ENCODE data around the gene AMN.

AMN gene

GRCh38 chr14:102909911-102910310 is 12.6 kb upstream of the AMN start:
- H3K27me3 ChIP-seq (ENCODE audit: control insufficient read depth, insufficient read depth, low read length): no peaks in the 10 kb centered on the region
- no peak overlapping the region for H3K9ac ChIP-seq (ENCODE audit: low read length)

GRCh38 chr14:102910442-102910841 is 12.0 kb upstream of the AMN start:
- Histone ChIP-seq H3K27me3 (ENCODE audit: control insufficient read depth, insufficient read depth, low read length) (no peaks in the 10 kb centered on the region), H3K27ac (ENCODE audit: low read depth, low read length) (no peak overlapping the region), H3K4me3 (ENCODE audit: low read length) (no peak overlapping the region), H3K4me1 (ENCODE audit: control insufficient read depth, insufficient read depth, low read length) (no peaks in the 10 kb centered on the region), H3K36me3 (ENCODE audit: control insufficient read depth, insufficient read depth, low read length) (peaks cover 3% of the 10 kb centered on the region), H3K9ac (ENCODE audit: low read length) (no peak overlapping the region)

More at GRCh38 chr14:102909911-102910310, 12.6 kb upstream of the AMN start:
- H3K36me3 ChIP-seq (ENCODE audit: control insufficient read depth, insufficient read depth, low read length): peaks cover 6% of the 10 kb centered on the region
- H3K27ac ChIP-seq (ENCODE audit: low read depth, low read length): no peak overlapping the region
- H3K4me3 ChIP-seq (ENCODE audit: low read length): no peak overlapping the region
- H3K4me1 ChIP-seq (ENCODE audit: control insufficient read depth, insufficient read depth, low read length): no peaks in the 10 kb centered on the region

GRCh38 chr14:102911541-102911951 is 10.9 kb upstream of the AMN start:
- Histone ChIP-seq H3K36me3 (ENCODE audit: control insufficient read depth, insufficient read depth, low read length) (peaks cover 3% of the 10 kb centered on the region), H3K4me1 (ENCODE audit: control insufficient read depth, insufficient read depth, low read length) (no peaks in the 10 kb centered on the region)

GRCh38 chr14:102911991-102912761 is 10.3 kb upstream of the AMN start:
- Histone ChIP-seq H3K4me1 (ENCODE audit: control insufficient read depth, insufficient read depth, low read length) (no peaks in the 10 kb centered on the region), H3K4me3 (ENCODE audit: low read length) (no peak overlapping the region), H3K9ac (ENCODE audit: low read length) (no peak overlapping the region), H3K27me3 (ENCODE audit: control insufficient read depth, insufficient read depth, low read length) (no peaks in the 10 kb centered on the region), H3K36me3 (ENCODE audit: control insufficient read depth, insufficient read depth, low read length) (no peaks in the 10 kb centered on the region), H3K27ac (ENCODE audit: low read depth, low read length) (no peak overlapping the region)

More at GRCh38 chr14:102911541-102911951, 10.9 kb upstream of the AMN start:
- Histone ChIP-seq H3K4me3 (ENCODE audit: low read length) (no peak overlapping the region), H3K27me3 (ENCODE audit: control insufficient read depth, insufficient read depth, low read length) (no peaks in the 10 kb centered on the region), H3K9ac (ENCODE audit: low read length) (no peak overlapping the region), H3K27ac (ENCODE audit: low read depth, low read length) (no peak overlapping the region)

- Histone ChIP-seq H3K9ac (ENCODE audit: low read length) (no peak overlapping the region), H3K4me1 (ENCODE audit: control insufficient read depth, insufficient read depth, low read length) (no peaks in the 10 kb centered on the region), H3K4me3 (ENCODE audit: low read length) (no peak overlapping the region), H3K27me3 (ENCODE audit: control insufficient read depth, insufficient read depth, low read length) (no peaks in the 10 kb centered on the region), H3K36me3 (ENCODE audit: control insufficient read depth, insufficient read depth, low read length) (no peaks in the 10 kb centered on the region), H3K27ac (ENCODE audit: low read depth, low read length) (no peak overlapping the region)
Measured at GRCh38 chr14:102913341-102914211, 8.9 kb upstream of the AMN start.

GRCh38 chr14:102914474-102915291 is 7.8 kb upstream of the AMN start:
- Histone ChIP-seq H3K4me1 (ENCODE audit: control insufficient read depth, insufficient read depth, low read length) (no peaks in the 10 kb centered on the region), H3K4me3 (ENCODE audit: low read length) (no peak overlapping the region), H3K36me3 (ENCODE audit: control insufficient read depth, insufficient read depth, low read length) (no peaks in the 10 kb centered on the region), H3K27ac (ENCODE audit: low read depth, low read length) (no peak overlapping the region), H3K27me3 (ENCODE audit: control insufficient read depth, insufficient read depth, low read length) (no peaks in the 10 kb centered on the region), H3K9ac (ENCODE audit: low read length) (no peak overlapping the region)

GRCh38 chr14:102915292-102916110 is 7.0 kb upstream of the AMN start:
- H3K4me3 ChIP-seq (ENCODE audit: low read length): no peak overlapping the region
- no peak overlapping the region for H3K27ac ChIP-seq (ENCODE audit: low read depth, low read length)
- no peak overlapping the region for H3K9ac ChIP-seq (ENCODE audit: low read length)
- no peaks in the 10 kb centered on the region for H3K4me1 ChIP-seq (ENCODE audit: control insufficient read depth, insufficient read depth, low read length)
- H3K27me3 ChIP-seq (ENCODE audit: control insufficient read depth, insufficient read depth, low read length): no peaks in the 10 kb centered on the region
- no peaks in the 10 kb centered on the region for H3K36me3 ChIP-seq (ENCODE audit: control insufficient read depth, insufficient read depth, low read length)

GRCh38 chr14:102916347-102917055 is 6.0 kb upstream of the AMN start:
- Histone ChIP-seq H3K4me1 (ENCODE audit: control insufficient read depth, insufficient read depth, low read length) (no peaks in the 10 kb centered on the region), H3K27me3 (ENCODE audit: control insufficient read depth, insufficient read depth, low read length) (no peaks in the 10 kb centered on the region), H3K36me3 (ENCODE audit: control insufficient read depth, insufficient read depth, low read length) (no peaks in the 10 kb centered on the region), H3K27ac (ENCODE audit: low read depth, low read length) (no peak overlapping the region), H3K4me3 (ENCODE audit: low read length) (no peak overlapping the region), H3K9ac (ENCODE audit: low read length) (no peak overlapping the region)

- H3K4me3 ChIP-seq (ENCODE audit: low read length): no peak overlapping the region
- H3K4me1 ChIP-seq (ENCODE audit: control insufficient read depth, insufficient read depth, low read length): no peaks in the 10 kb centered on the region
- H3K36me3 ChIP-seq (ENCODE audit: control insufficient read depth, insufficient read depth, low read length): no peaks in the 10 kb centered on the region
- H3K27me3 ChIP-seq (ENCODE audit: control insufficient read depth, insufficient read depth, low read length): peaks cover 2% of the 10 kb centered on the region
- no peak overlapping the region for H3K27ac ChIP-seq (ENCODE audit: low read depth, low read length)
- no peak overlapping the region for H3K9ac ChIP-seq (ENCODE audit: low read length)
Measured at GRCh38 chr14:102917056-102917385, 5.4 kb upstream of the AMN start.

- no peak overlapping the region for H3K27ac ChIP-seq (ENCODE audit: low read depth, low read length)
- no peak overlapping the region for H3K4me3 ChIP-seq (ENCODE audit: low read length)
- H3K9ac ChIP-seq (ENCODE audit: low read length): no peak overlapping the region
- no peaks in the 10 kb centered on the region for H3K36me3 ChIP-seq (ENCODE audit: control insufficient read depth, insufficient read depth, low read length)
- H3K27me3 ChIP-seq (ENCODE audit: control insufficient read depth, insufficient read depth, low read length): peaks cover 4% of the 10 kb centered on the region
- no peaks in the 10 kb centered on the region for H3K4me1 ChIP-seq (ENCODE audit: control insufficient read depth, insufficient read depth, low read length)
Measured at GRCh38 chr14:102917469-102918211, 4.8 kb upstream of the AMN start.

GRCh38 chr14:102918438-102918837 is 4.0 kb upstream of the AMN start:
- Histone ChIP-seq H3K4me3 (ENCODE audit: low read length) (no peak overlapping the region), H3K27ac (ENCODE audit: low read depth, low read length) (no peak overlapping the region), H3K9ac (ENCODE audit: low read length) (no peak overlapping the region), H3K27me3 (ENCODE audit: control insufficient read depth, insufficient read depth, low read length) (peaks cover 7% of the 10 kb centered on the region), H3K36me3 (ENCODE audit: control insufficient read depth, insufficient read depth, low read length) (no peaks in the 10 kb centered on the region), H3K4me1 (ENCODE audit: control insufficient read depth, insufficient read depth, low read length) (no peaks in the 10 kb centered on the region)
